B cell (primary cell): ENCODE data around the gene PNLIPRP2. TPM values are rescaled to one million over a fixed set of nuclear protein-coding genes. Genes with fewer than 3 reads are reported as not detected.

Source experiments
- ATAC-seq: fragments of 200-7000 bp; cut with Tn5 transposase; one replicate; pipeline ENCODE4 v1.10.0; 2021; ENCODE audit warnings: low read depth, mild to moderate bottlenecking, moderate number of reproducible peaks, moderate library complexity
- CTCF ChIA-PET: fragments of 350-600 bp; sonication (Branson Sonifier 250); formaldehyde crosslinking; loops from one replicate; lab custom pipeline; 2021; ENCODE audit warnings: antibody characterized with exemption, inconsistent platforms; lab: Charles Lee
- POLR2A ChIA-PET: fragments of 350-600 bp; sonication (Branson Sonifier 250); formaldehyde crosslinking; loops from one replicate; lab custom pipeline; 2021; ENCODE audit warnings: antibody characterized with exemption; lab: Charles Lee
- DNase-seq: peaks from one replicate; pipeline ENCODE4 v3.0.0; 2013
- H2AFZ ChIP-seq: 2 replicates; pipeline ENCODE4 v1.6.1; 2012; ENCODE audit warnings: mild to moderate bottlenecking, low read depth, low read length; ENCODE audit not compliant: insufficient read depth, poor library complexity, severe bottlenecking
- H3K27ac ChIP-seq, 2 donors: 1 replicate in 1 of 2; 2 replicates in 1 of 2; pipeline ENCODE4 v1.5.1; 2012 to 2013; ENCODE audit warnings: low read length in 2 of 2, mild to moderate bottlenecking in 2 of 2, moderate library complexity in 1 of 2
- H3K27me3 ChIP-seq, 4 experiments: fragments of 200-600 bp in 1 of 4; sonication (generic) in 1 of 4; replicated peaks in 1 of 4; 1 replicate in 2 of 4; 2 replicates in 2 of 4; pipeline versions ENCODE4 v1.6.1 to v1.7.0; 2013 to 2016; ENCODE audit warnings: low read length in 3 of 4, mild to moderate bottlenecking in 2 of 4, mixed read lengths in 1 of 4, moderate library complexity in 1 of 4; ENCODE audit not compliant: insufficient read depth in 4 of 4, control insufficient read depth in 3 of 4; ENCODE audit errors: control extremely low read depth in 1 of 4
- H3K36me3 ChIP-seq, 2 experiments: replicated peaks in 1 of 2; 1 replicate in 1 of 2; 2 replicates in 1 of 2; pipeline versions ENCODE4 v1.6.1 to v1.7.1; 2013; ENCODE audit warnings: low read length in 1 of 2; ENCODE audit not compliant: insufficient read depth in 2 of 2, control insufficient read depth in 1 of 2; ENCODE audit errors: control extremely low read depth in 1 of 2, extremely low read depth in 1 of 2
- H3K4me1 ChIP-seq, 2 donors: fragments of 200-600 bp in 1 of 2; sonication (generic) in 1 of 2; 1 replicate in 1 of 2; 2 replicates in 1 of 2; pipeline versions ENCODE4 v1.5.1 to v1.6.1; 2013 to 2017; ENCODE audit warnings: low read length in 2 of 2; ENCODE audit not compliant: control insufficient read depth in 2 of 2, insufficient read depth in 2 of 2
- H3K4me2 ChIP-seq: replicated peaks from 2 replicates; pipeline ENCODE3; 2012; ENCODE audit warnings: mild to moderate bottlenecking, low read depth, low read length; ENCODE audit not compliant: poor library complexity, severe bottlenecking
- H3K4me3 ChIP-seq, 5 experiments: fragments of 200-600 bp in 1 of 5; sonication (generic) in 1 of 5; 1 replicate in 3 of 5; 2 replicates in 2 of 5; pipeline versions ENCODE4 v1.5.1 to v1.7.0; 2011 to 2016; ENCODE audit warnings: low read length in 4 of 5, mild to moderate bottlenecking in 4 of 5, low read depth in 2 of 5, control low read depth in 1 of 5, moderate library complexity in 1 of 5; ENCODE audit not compliant: insufficient read depth in 1 of 5; ENCODE audit errors: control extremely low read depth in 1 of 5, extremely low read depth in 1 of 5
- H3K79me2 ChIP-seq: fragments of 200-600 bp; sonication (generic); one replicate; pipeline ENCODE4 v1.6.0; 2016; ENCODE audit warnings: low read length; ENCODE audit not compliant: control insufficient read depth, insufficient read depth
- H3K9ac ChIP-seq: fragments of 200-600 bp; sonication (generic); 2 replicates; pipeline ENCODE4 v1.6.1; 2017; ENCODE audit warnings: mild to moderate bottlenecking, low read length, moderate library complexity
- H3K9me3 ChIP-seq, 3 donors: one replicate each; pipeline versions ENCODE4 v1.6.1 to v1.7.1; 2013; ENCODE audit warnings: low read length in 2 of 3; ENCODE audit not compliant: control insufficient read depth in 2 of 3, insufficient read depth in 1 of 3; ENCODE audit errors: control extremely low read depth in 1 of 3
- H4K20me1 ChIP-seq: 2 replicates; pipeline ENCODE4 v1.6.0; 2012; ENCODE audit warnings: mild to moderate bottlenecking, low read length; ENCODE audit not compliant: insufficient read depth, control insufficient read depth, poor library complexity, severe bottlenecking
- H3K27ac Mint-ChIP-seq: one replicate; pipeline ENCODE4 v1.8.0; 2021; ENCODE audit warnings: mixed read lengths
- H3K27me3 Mint-ChIP-seq: one replicate; pipeline ENCODE4 v1.8.0; 2021; ENCODE audit warnings: mixed read lengths
- H3K4me1 Mint-ChIP-seq: one replicate; pipeline ENCODE4 v1.8.0; 2021; ENCODE audit warnings: mixed read lengths
- H3K4me3 Mint-ChIP-seq: one replicate; pipeline ENCODE4 v1.8.0; 2021; ENCODE audit warnings: mixed read lengths
- H3K9me3 Mint-ChIP-seq: one replicate; pipeline ENCODE4 v1.8.0; 2022; ENCODE audit warnings: mixed read lengths; ENCODE audit not compliant: insufficient read depth
- CTCF ChIP-seq: fragments of 200-600 bp; IDR thresholded peaks from one replicate; pipeline ENCODE4 v1.8.0; 2022; ENCODE audit warnings: antibody characterized with exemption, mild to moderate bottlenecking
- EZH2 ChIP-seq: IDR thresholded peaks from 2 replicates; pipeline ENCODE4 v1.6.1; 2012; ENCODE audit warnings: borderline replicate concordance, low read depth, mild to moderate bottlenecking, moderate library complexity, low read length; ENCODE audit not compliant: insufficient read depth, poor library complexity, severe bottlenecking
- WGBS: methylation state at CpG from one replicate; pipeline ENCODE4 v1.1.5; 2013; ENCODE audit warnings: missing lambda C conversion rate; ENCODE audit not compliant: insufficient coverage; 5-methylcytosine and 5-hydroxymethylcytosine counted together
- intact Hi-C: fragments of 100-400 bp; cut with micrococcal nuclease; formaldehyde crosslinking; loops from one replicate; pipeline ENCODE4 v1.10.0; 2022
- polyA plus RNA-seq: library from polyadenylated mRNA; depleted of rRNA; stranded (reverse); fragments of >200 nt; gene quantifications from 2 replicates; pipeline ENCODE4 v1.2.3, GENCODE V29; 2012
- total RNA-seq, 2 donors: library from RNA; stranded (reverse); fragments of 120-200 nt in 1 of 2; gene quantifications; 1 replicate in 1 of 2; 2 replicates in 1 of 2; pipeline versions ENCODE4 v1.2.3 to v1.2.4, GENCODE V29; 2013 to 2022

Gene PNLIPRP2
- total and polyA plus RNA-seq, 2 donors (not counting 1 experiment from before 2014, with no cell fraction given), result not detected

DNA sequence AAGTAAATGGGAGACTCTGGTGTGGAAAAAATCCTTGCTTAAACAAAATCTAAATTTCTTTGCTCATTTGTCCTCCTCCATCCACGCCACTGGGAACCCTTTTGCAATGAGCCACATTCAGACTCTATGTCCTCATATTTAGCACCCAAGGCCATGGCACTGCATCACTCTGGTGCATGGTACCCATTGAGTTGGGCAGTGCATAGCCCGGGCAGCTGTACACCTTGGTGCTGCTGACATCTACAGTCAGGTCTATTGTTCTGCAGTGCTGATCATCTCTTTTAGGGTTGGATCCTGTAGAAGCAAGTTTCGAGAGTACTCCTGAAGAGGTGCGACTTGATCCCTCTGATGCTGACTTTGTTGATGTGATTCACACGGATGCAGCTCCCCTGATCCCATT lies 23.2 kb upstream of the PNLIPRP2 start:
- Histone ChIP-seq H3K27ac (no peak overlapping the region), H3K4me3 (no peak overlapping the region), H3K4me2 (no peak overlapping the region), H4K20me1 (no peaks in the 10 kb centered on the region), H3K79me2 (no peaks in the 10 kb centered on the region), H3K36me3 (no peaks in the 10 kb centered on the region), H3K4me1 (no peaks in the 10 kb centered on the region), H2AFZ (no peak overlapping the region), H3K27me3 (no peaks in the 10 kb centered on the region), H3K9ac (no peak overlapping the region), H3K9me3 (peaks cover 0 to 3% (median 0%) of the 10 kb centered on the region in 3 donors)
- H3K27me3 Mint-ChIP-seq, result no peaks in the 10 kb centered on the region
- DNase-seq (no peak), ATAC-seq (no peak)
- no peaks in the 10 kb centered on the region for H3K9me3 Mint-ChIP-seq
- TF ChIP-seq CTCF (no peak), EZH2 (no peak)
- WGBS, result 85% methylated on average over 5 of the region's 5 CpGs
- no peaks in the 10 kb centered on the region for H3K4me1 Mint-ChIP-seq
- ChIA-PET CTCF (no interaction called here), POLR2A (no interaction called here)
- no peak overlapping the region for H3K4me3 Mint-ChIP-seq
- intact Hi-C loops, result no loop called here
- no peak overlapping the region for H3K27ac Mint-ChIP-seq

- Histone ChIP-seq H3K9ac (no peak overlapping the region), H3K4me3 (no peak overlapping the region), H3K4me1 (no peaks in the 10 kb centered on the region), H3K9me3 (peaks cover 0 to 3% (median 0%) of the 10 kb centered on the region in 3 donors), H3K27me3 (no peaks in the 10 kb centered on the region), H4K20me1 (no peaks in the 10 kb centered on the region), H3K36me3 (no peaks in the 10 kb centered on the region), H3K27ac (no peak overlapping the region), H2AFZ (no peak overlapping the region), H3K4me2 (no peak overlapping the region), H3K79me2 (no peaks in the 10 kb centered on the region)
- TF ChIP-seq CTCF, result no peak
- no peak for TF ChIP-seq EZH2
- POLR2A ChIA-PET, result no interaction called here
- ATAC-seq (no peak), DNase-seq (no peak)
- Mint-ChIP-seq H3K27ac (no peak overlapping the region), H3K9me3 (no peaks in the 10 kb centered on the region), H3K4me3 (no peak overlapping the region), H3K4me1 (no peaks in the 10 kb centered on the region), H3K27me3 (no peaks in the 10 kb centered on the region)
- CTCF ChIA-PET, result interaction anchor here (0.6 kb wide), 1 partner anchor 1144 kb away, joined by 3 read pairs; no protein-coding TSS in a partner anchor
- intact Hi-C loops, result no loop called here
Observed at GRCh38 chr10:116598329-116598728, 22.4 kb upstream of the PNLIPRP2 start.
